ENCODE data around the gene OSBPL6.

GRCh38 chr2:178213991-178214390, 19.7 kb downstream of the OSBPL6 start:
- TF ChIP-seq CTCF (IDR thresholded peaks at IDR 0.05) (no peak), EZH2 (IDR thresholded peaks at IDR 0.05; ENCODE audit: borderline replicate concordance, insufficient read depth, low read depth, low read length, poor library complexity, severe bottlenecking) (no peak)
